H1 (cell line): ENCODE data around the gene TAF9B. TPM values are rescaled to one million over a fixed set of nuclear protein-coding genes. Genes with fewer than 3 reads are reported as not detected.

ENCODE experiments used
- CHD2 ChIP-seq: IDR thresholded peaks from 2 replicates; pipeline ENCODE4 v1.6.1; 2012; ENCODE audit warnings: low read length, improper control_type of control experiment
- RFX5 ChIP-seq: IDR thresholded peaks from 2 replicates; pipeline ENCODE4 v1.6.1; 2011; ENCODE audit warnings: low read depth, low read length, improper control_type of control experiment, borderline replicate concordance
- SIRT6 ChIP-seq: IDR thresholded peaks from one replicate; pipeline ENCODE4 v1.7.1; 2012; ENCODE audit warnings: low read length, inconsistent platforms
- TCF12 ChIP-seq: IDR thresholded peaks from 2 replicates; pipeline ENCODE4 v1.6.1; 2011; ENCODE audit warnings: low read depth, mild to moderate bottlenecking, low read length
- polyA plus RNA-seq, 7 experiments: library from polyadenylated mRNA; depleted of rRNA in 3 of 7; stranded (reverse) in 5 of 7; unstranded in 2 of 7; fragments of >200 nt in 5 of 7; fragments of 200-250 nt in 2 of 7; gene quantifications; 1 replicate in 5 of 7; 2 replicates in 1 of 7; 4 replicates in 1 of 7; pipeline versions ENCODE4 v1.2.1 to v1.2.3, GENCODE V29; 2011 to 2013; ENCODE audit warnings: missing spikeins in 2 of 7, mixed read lengths in 2 of 7
- total RNA-seq: library from RNA; stranded (reverse); fragmentation: NEBNext Ultra II Directional; extraction: Animal tissue kit (Norgen Biotek cat#: 25700); gene quantifications from 2 replicates; pipeline ENCODE4 v1.2.1, GENCODE V29; 2021
- TF ChIP-seq, protein P1 (sequence below), 3 experiments: IDR thresholded peaks; 1 replicate in 2 of 3; 2 replicates in 1 of 3; pipeline versions ENCODE4 v1.5.1 to v1.6.1; 2011; ENCODE audit warnings: low read length in 3 of 3, mild to moderate bottlenecking in 3 of 3, inconsistent platforms in 2 of 3, low read depth in 1 of 3, moderate library complexity in 1 of 3; ENCODE audit not compliant: insufficient read depth in 1 of 3; ENCODE audit errors: control extremely low read depth in 1 of 3

The TAF9B gene
- total and polyA plus RNA-seq, 2 of the 8 experiments (the other 6 are each of a cell fraction or from before 2014, with no cell fraction given), result 23.8 to 42.8 TPM

- TF ChIP-seq TCF12 (no peak), CHD2 (no peak), RFX5 (no peak), SIRT6 (no peak)
- TF ChIP-seq, protein P1, sequence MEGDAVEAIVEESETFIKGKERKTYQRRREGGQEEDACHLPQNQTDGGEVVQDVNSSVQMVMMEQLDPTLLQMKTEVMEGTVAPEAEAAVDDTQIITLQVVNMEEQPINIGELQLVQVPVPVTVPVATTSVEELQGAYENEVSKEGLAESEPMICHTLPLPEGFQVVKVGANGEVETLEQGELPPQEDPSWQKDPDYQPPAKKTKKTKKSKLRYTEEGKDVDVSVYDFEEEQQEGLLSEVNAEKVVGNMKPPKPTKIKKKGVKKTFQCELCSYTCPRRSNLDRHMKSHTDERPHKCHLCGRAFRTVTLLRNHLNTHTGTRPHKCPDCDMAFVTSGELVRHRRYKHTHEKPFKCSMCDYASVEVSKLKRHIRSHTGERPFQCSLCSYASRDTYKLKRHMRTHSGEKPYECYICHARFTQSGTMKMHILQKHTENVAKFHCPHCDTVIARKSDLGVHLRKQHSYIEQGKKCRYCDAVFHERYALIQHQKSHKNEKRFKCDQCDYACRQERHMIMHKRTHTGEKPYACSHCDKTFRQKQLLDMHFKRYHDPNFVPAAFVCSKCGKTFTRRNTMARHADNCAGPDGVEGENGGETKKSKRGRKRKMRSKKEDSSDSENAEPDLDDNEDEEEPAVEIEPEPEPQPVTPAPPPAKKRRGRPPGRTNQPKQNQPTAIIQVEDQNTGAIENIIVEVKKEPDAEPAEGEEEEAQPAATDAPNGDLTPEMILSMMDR (IDR thresholded peaks at IDR 0.05; ENCODE audit: control extremely low read depth in 1 of 3, insufficient read depth in 1 of 3, low read depth in 1 of 3, low read length in 3 of 3), result no peak
Measured at GRCh38 chrX:78098108-78098507, 41.3 kb downstream of the TAF9B start (continued).
